ENCODE measurements around the gene GAL. TPM values are rescaled to one million over a fixed set of nuclear protein-coding genes. Genes with fewer than 3 reads are reported as not detected.

Gene GAL
- polyA plus RNA-seq, 1 donor from 2014 or later: not detected

DNA sequence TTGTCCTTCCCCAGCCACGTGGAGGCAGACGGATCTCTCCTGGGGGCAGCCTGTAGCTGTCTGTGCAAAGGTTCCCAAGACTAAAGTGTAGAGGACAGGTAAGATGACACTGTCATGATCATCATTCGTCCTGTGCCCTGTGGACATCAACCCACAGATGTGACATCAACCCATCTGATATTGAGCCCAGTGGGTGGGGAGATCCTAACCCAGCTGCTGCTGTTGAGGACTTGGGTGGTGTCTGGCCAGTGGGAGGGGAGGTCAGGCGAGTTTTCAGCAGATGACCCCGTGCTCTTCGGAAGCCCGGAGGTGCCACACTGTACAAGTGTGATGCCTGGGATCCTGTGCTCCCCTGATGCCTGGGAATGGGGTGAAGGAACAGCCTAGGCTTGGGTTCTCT lies 1.2 kb upstream of the GAL start:
- no peaks in the 10 kb centered on the region for H3K9me3 Mint-ChIP-seq
- peaks cover 35% of the 10 kb centered on the region for H3K27me3 Mint-ChIP-seq
- no peak overlapping the region for H3K4me3 Mint-ChIP-seq
- H3K27ac Mint-ChIP-seq: no peak overlapping the region
- peaks cover 0 to 2% (median 0%) of the 10 kb centered on the region in 3 donors for H3K4me1 Mint-ChIP-seq
- H3K36me3 Mint-ChIP-seq: peaks cover 2% of the 10 kb centered on the region

DNA sequence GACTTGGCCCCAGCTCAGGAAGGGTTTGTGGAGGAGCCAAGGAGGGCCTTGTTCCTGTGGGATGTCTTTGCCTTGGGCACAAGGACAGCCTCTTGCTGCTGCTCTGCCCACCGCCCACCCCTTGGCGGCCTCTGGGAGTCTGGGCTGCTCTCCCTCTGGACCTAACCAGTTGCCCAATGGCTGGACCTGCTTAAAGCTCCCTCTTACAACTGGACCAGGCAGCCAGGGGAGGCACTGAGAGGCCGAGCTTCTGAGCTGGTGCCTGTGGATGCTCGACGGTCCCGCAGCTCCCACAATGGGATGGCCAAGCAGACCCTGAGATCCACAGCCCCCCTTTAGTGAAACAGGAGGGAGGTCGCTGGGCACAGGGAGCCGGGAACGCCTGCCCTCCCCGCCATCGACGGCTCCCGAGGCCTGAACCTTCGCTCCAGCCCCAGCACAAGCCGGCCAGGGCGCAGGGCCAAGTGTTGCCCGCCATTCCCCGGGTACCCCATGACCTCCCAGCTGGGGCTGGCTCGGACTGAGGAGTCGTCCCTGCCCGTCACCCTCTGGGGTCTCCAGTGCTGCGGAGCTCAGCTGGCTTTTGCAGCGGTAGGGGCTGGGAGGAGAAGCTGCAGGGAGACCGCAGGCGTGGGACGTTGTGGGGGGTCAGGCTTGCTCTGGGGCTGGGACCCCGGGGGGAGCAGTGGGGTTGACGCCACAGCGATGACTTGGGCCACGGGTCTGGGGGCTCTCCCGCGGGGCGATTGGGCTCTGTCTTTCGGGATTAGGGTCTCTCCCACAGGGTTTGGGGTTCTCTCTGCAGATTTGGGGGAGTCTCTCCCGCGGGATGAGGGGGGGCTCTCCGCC lies 584 bp upstream of the GAL start:
- H3K4me1 Mint-ChIP-seq: peaks cover 0 to 2% (median 0%) of the 10 kb centered on the region in 3 donors
- H3K27me3 Mint-ChIP-seq: peaks cover 36% of the 10 kb centered on the region
- no peaks in the 10 kb centered on the region for H3K9me3 Mint-ChIP-seq
- peaks cover 2% of the 10 kb centered on the region for H3K36me3 Mint-ChIP-seq
- H3K4me3 Mint-ChIP-seq: no peak overlapping the region
- no peak overlapping the region for H3K27ac Mint-ChIP-seq

DNA sequence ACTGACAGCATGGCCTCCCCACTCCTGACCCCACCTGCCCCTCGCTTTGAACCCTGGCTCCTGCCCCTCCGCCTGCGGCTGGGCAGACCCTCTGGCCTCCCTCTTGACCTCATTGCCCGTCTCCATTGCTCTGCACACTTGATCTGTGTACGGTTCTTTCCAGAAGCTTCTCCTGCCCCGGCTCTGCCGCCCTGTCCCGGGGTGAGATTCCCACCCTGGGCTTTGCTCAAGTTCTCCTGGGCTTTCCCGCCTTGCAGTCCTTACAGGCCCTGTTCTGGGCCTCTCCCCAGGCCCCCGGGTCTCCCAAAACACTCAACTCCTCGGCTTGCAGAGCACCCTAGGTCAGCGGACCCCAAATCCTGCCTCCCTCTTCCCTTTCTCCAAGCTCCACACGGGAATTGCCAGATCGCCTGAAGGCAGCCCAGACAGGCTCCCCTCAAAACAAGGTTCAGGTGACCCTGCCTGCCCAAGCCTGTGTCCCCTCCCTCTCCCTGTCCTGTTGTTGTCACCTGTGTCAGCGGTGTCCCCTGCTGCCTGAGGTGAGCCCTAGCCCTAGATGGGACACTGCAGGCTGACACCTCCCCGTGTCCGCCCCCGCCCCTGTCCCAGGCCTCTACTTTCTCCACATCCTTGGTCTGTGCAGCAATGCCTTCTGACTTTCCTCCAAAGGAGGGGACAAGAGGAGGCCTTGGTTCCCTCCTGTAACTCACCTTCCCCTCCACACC lies 1.5 kb downstream of the GAL start:
- Mint-ChIP-seq H3K36me3 (peaks cover 2% of the 10 kb centered on the region), H3K27me3 (peaks cover 40% of the 10 kb centered on the region), H3K9me3 (no peaks in the 10 kb centered on the region), H3K27ac (no peak overlapping the region), H3K4me1 (peaks cover 0 to 2% (median 0%) of the 10 kb centered on the region in 3 donors), H3K4me3 (no peak overlapping the region)

DNA sequence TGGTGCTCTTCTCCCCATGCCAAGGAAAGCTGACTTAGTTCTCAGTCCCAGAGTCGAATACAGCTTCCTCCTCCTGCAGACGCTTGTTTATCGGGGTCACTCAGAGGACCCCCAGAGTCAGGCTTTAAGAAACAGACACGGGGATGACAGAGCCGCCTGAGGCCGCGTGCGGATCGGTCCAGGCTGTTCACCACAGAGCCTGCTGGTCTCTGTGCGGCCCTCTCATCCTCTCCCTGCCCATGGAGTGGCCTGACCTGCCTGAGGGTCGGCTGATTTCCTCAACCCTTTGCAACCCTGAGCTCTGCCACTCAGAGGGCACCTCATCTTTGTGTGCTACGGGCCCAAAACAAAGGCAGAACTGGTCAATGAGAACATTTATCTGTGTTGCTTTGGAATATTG lies 2.1 kb downstream of the GAL start:
- Mint-ChIP-seq H3K4me3 (no peak overlapping the region), H3K27me3 (peaks cover 42% of the 10 kb centered on the region), H3K4me1 (peaks cover 0 to 3% (median 2%) of the 10 kb centered on the region in 3 donors), H3K27ac (no peak overlapping the region), H3K9me3 (no peaks in the 10 kb centered on the region), H3K36me3 (peaks cover 4% of the 10 kb centered on the region)

DNA sequence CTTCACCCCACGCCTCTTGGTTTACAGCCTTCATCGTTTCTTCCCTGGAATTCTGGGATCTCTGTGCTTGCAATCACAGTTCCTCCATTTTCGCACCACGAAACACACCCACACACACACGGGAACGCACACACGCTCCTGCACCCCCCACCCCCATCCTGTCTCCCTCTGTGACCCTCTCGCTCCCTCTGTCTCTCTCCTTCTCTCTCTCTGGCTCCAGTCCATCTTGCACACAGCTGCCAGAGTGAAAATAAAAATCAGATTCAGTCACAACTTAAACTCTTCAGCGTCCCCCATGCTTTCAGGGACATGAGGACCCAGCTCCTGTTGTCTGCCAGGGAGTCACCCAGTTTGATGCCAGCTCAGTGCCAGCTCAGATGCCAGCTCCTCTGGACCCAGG lies 3.0 kb downstream of the GAL start:
- no peak overlapping the region for H3K4me3 Mint-ChIP-seq

DNA sequence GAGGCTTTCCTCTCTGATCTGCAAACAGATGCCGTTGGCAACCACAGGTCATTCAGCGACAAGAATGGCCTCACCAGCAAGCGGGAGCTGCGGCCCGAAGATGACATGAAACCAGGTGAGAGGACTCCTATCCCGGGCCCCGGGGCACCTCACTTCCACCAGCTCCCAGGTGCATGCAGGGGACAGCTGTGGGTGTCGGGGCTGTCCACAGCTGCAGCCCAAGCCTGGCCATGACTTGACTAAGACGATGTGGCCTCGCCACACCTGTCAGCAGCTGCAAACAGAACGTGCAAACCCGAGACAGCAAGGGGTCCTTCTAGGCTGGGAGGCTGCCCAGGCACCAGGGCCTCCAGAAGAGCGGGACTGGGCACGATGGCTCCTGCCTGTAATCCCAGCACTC lies 3.6 kb downstream of the GAL start:
- Mint-ChIP-seq H3K27ac (no peak overlapping the region), H3K27me3 (peaks cover 37% of the 10 kb centered on the region), H3K36me3 (peaks cover 2% of the 10 kb centered on the region), H3K9me3 (no peaks in the 10 kb centered on the region), H3K4me1 (peaks cover 0 to 3% (median 2%) of the 10 kb centered on the region in 3 donors), H3K4me3 (no peak overlapping the region)

More for the DNA sequence above, 3.0 kb downstream of the GAL start:
- H3K27me3 Mint-ChIP-seq: peaks cover 41% of the 10 kb centered on the region
- H3K9me3 Mint-ChIP-seq: no peaks in the 10 kb centered on the region
- peaks cover 2% of the 10 kb centered on the region for H3K36me3 Mint-ChIP-seq
- H3K27ac Mint-ChIP-seq: no peak overlapping the region
- H3K4me1 Mint-ChIP-seq: peaks cover 0 to 3% (median 2%) of the 10 kb centered on the region in 3 donors

DNA sequence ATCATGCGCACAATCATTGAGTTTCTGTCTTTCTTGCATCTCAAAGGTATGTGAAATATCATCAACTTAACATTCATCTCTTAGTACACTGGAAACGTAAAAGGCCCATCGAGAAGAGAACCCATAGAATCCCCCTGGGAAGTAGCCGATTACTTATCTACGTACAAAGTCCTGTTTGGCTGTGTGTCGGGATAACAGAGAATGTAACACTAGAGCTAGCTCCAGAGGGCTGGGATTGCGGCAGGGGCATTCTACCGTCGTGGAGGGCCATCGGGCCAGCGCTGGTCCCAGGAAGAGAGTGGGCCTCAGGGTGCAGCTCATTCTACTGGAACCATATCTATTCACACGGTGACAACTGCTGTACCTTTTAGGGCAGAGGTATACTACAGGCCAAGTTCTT lies 4.5 kb downstream of the GAL start:
- Mint-ChIP-seq H3K4me3 (no peak overlapping the region), H3K27me3 (peaks cover 41% of the 10 kb centered on the region), H3K27ac (peak overlapping the region in 1 of 3 donors; percentile 69), H3K4me1 (peaks cover 0 to 3% (median 2%) of the 10 kb centered on the region in 3 donors), H3K36me3 (peaks cover 2% of the 10 kb centered on the region), H3K9me3 (no peaks in the 10 kb centered on the region)

DNA sequence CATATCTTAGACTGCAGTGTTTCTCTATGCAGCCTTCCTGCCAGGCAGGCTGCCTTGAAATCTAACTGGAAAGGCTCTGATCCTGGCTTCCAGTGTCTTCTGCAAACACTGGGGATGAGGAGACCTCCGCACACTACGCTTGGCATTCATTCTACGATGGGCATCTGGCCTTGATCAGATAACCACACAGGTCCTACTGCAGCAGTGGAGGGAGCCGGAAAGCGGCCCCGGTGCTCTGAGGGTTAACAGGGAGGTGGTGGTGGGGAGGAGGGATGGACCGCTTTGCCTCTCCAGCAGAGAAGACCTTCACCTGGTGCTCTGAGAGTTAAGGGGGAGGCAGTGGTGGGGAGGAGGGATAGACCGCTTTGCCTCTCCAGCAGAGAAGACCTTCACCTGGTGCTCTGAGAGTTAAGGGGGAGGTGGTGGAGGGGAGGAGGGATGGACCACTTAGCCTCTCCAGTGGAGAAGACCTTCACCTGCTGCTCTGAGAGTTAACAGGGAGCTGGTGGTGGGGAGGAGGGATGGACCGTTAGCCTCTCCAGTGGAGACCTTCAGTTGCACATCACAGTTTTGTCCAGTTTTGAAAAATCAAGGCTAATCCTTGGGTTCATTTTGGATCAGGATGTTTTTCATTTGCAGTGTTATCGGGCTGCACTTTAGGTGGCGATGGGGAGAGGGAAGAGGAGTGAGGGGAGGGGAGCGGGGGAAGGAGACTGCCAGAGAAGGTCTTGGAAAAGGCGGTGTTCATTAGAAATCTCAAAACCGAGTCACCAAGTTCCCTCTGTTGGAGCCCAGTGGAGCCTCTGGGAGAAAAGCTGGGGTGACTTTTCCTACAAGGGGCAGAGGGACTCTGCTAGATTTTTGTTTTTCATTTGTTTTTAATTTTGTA lies 5.6 kb downstream of the GAL start:
- H3K36me3 Mint-ChIP-seq: peaks cover 2% of the 10 kb centered on the region
- H3K9me3 Mint-ChIP-seq: peaks cover 0 to 2% (median 0%) of the 10 kb centered on the region in 3 donors
- H3K27me3 Mint-ChIP-seq: peaks cover 47% of the 10 kb centered on the region
- no peak overlapping the region for H3K27ac Mint-ChIP-seq
- no peak overlapping the region for H3K4me3 Mint-ChIP-seq
- H3K4me1 Mint-ChIP-seq: peaks cover 0 to 3% (median 2%) of the 10 kb centered on the region in 3 donors

DNA sequence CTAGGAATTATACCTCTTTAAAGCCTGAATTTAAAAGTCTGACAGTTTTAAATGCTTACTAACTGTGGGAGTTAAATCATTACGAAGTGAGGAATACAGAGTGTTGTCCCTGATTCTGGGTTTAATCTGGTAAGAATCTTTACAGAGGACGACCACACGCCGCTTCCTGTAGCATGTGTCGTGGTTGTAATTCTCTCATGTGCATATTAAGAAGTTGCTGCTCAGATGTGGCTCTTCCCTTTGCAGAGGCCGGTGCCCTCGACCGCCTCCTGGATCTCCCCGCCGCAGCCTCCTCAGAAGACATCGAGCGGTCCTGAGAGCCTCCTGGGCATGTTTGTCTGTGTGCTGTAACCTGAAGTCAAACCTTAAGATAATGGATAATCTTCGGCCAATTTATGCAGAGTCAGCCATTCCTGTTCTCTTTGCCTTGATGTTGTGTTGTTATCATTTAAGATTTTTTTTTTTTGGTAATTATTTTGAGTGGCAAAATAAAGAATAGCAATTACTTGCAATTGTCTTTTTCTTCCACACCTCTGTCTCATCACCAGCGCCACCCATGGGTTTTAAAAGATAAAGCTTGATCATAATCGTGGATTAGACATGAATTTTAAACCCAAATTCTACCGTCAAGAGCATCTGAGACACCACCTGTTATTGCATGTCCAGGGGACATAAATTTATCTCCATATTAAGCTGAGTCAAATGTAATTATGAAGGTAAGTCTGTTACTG lies 6.5 kb downstream of the GAL start:
- Mint-ChIP-seq H3K27ac (no peak overlapping the region), H3K9me3 (peaks cover 0 to 2% (median under 1%) of the 10 kb centered on the region in 3 donors), H3K4me3 (peak overlapping the region in 1 of 4 donors; percentile 9), H3K36me3 (peaks cover 2% of the 10 kb centered on the region), H3K4me1 (peaks cover 0 to 3% (median 2%) of the 10 kb centered on the region in 3 donors), H3K27me3 (peaks cover 43% of the 10 kb centered on the region)

DNA sequence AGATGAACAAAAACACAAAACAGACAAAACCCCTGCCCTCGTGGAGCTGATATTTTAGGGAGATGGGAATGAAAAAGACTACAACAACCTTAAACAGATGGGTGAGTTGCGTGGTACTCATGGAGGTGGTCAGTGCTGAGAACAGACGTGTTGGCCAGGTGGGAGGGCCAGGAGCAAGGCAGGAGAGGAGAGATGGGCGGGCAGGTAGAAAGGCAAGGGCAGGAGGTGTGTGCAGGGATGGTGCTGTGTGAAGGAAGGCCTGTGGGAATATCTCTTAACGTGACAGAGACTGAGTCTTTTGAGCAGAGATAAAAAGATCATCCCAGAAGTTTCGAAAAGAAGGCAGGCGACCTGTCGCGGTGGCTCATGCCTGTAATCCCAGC lies 7.0 kb downstream of the GAL start:
- H3K27me3 Mint-ChIP-seq: peaks cover 41% of the 10 kb centered on the region

DNA sequence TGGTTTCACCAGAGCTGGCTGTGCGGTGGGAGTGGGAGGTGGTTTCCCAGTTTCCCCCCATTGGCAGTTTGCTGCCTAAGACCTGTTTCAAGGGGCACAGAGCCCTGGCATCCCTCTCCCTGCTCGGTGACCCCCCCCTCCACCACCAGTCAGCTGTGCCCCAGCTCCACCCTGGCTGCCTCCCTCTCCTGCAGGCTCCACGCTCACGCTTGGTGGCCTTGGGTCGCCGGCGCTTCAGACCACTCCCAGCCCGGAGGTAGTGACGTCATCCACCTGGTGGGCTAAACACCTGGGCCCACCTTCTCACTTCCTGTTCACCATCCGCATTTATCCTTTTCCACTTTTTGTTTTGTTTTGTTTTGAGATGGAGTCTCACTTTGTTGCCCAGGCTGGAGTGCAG lies 7.8 kb downstream of the GAL start:
- Mint-ChIP-seq H3K4me1 (peaks cover 0 to 3% (median 0%) of the 10 kb centered on the region in 3 donors), H3K9me3 (peaks cover 3 to 7% (median 7%) of the 10 kb centered on the region in 3 donors), H3K36me3 (peaks cover 4% of the 10 kb centered on the region), H3K27ac (no peak overlapping the region), H3K4me3 (no peak overlapping the region), H3K27me3 (peaks cover 39% of the 10 kb centered on the region)

More for the DNA sequence above, 7.0 kb downstream of the GAL start:
- H3K4me1 Mint-ChIP-seq: peaks cover 0 to 3% (median 0%) of the 10 kb centered on the region in 3 donors
- no peak overlapping the region for H3K27ac Mint-ChIP-seq
- peaks cover 2 to 5% (median 4%) of the 10 kb centered on the region in 3 donors for H3K9me3 Mint-ChIP-seq
- peak overlapping the region in 1 of 4 donors; percentile 39 for H3K4me3 Mint-ChIP-seq
- peaks cover 2% of the 10 kb centered on the region for H3K36me3 Mint-ChIP-seq

DNA sequence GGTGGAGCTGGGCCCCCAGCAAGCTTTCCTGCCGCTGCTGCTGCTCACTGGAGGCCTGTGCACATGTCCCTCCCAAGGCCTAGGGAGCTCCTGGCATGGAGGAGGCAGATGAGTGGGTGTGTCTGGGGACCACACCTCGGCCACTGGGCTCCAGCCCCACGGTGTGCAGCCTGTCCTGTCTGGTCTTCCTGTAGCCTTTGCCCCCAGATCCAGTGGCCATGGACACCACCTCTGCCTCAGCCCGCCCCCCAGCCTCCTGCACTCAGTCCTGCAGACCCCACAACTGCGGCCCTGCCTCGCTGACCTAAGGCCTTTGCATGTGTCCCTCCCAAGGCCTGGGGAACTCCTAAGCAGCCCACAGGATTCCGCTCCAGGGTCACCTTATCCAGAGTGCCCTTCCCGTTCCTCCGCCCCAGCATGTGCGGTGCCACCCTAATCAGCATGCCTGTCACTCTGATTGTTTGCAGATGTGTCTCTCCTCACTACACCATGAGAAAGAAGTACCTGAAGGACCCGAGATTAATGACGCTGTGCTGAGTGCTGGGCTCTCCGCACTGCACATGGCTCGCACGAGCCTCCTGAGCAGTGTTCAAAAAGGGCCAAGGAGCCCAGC lies 8.6 kb downstream of the GAL start:
- Mint-ChIP-seq H3K36me3 (peaks cover 4% of the 10 kb centered on the region), H3K27me3 (peaks cover 34% of the 10 kb centered on the region), H3K9me3 (peaks cover 6 to 11% (median 11%) of the 10 kb centered on the region in 3 donors), H3K4me3 (no peak overlapping the region), H3K4me1 (peaks cover 0 to 3% (median 0%) of the 10 kb centered on the region in 3 donors), H3K27ac (no peak overlapping the region)

DNA sequence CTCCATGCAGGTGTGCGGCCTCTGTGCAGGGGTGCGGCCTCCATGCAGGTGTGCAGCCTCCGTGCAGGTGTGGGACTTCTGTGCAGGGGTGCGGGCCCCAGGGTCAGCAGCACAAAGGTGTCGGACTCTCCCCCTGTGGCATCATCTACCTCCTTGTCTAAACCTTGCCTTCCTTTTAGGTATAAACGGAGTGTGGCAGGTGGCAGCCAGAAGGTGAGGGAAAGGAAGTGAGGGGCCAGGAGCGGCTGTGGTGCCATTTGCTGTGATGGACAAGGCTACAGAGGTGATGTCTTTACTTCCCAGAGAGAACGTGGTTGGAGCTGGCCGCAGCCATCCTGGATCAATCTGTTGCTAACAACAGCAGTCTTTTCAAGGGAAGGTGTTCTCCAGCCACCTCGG lies 9.1 kb downstream of the GAL start:
- H3K4me3 Mint-ChIP-seq: no peak overlapping the region
- H3K4me1 Mint-ChIP-seq: peaks cover 0 to 3% (median 0%) of the 10 kb centered on the region in 3 donors
- H3K9me3 Mint-ChIP-seq: peaks cover 6 to 11% (median 11%) of the 10 kb centered on the region in 3 donors
- H3K36me3 Mint-ChIP-seq: peaks cover 4% of the 10 kb centered on the region
- H3K27ac Mint-ChIP-seq: peak overlapping the region in 1 of 3 donors; percentile 25
- peaks cover 31% of the 10 kb centered on the region for H3K27me3 Mint-ChIP-seq
